HG03025 (cell line): Measurements from ENCODE around the gene RAB3IP.
"Not testable (repeated sequence)": the region's sequence is repeated elsewhere in the genome, so short reads cannot be mapped to it uniquely, and the experiment has no call there.

Source experiments
- ATAC-seq: cut with Tn5 transposase; IDR thresholded peaks from one replicate; pipeline ENCODE4 v1.9.1; 2021; ENCODE audit warnings: mild to moderate bottlenecking, moderate library complexity; ENCODE audit not compliant: unreplicated experiment, low FRiP score

Gene RAB3IP

GRCh38 chr12:69834147-69834546, 95.5 kb downstream of the RAB3IP start:
- no peak for ATAC-seq

DNA sequence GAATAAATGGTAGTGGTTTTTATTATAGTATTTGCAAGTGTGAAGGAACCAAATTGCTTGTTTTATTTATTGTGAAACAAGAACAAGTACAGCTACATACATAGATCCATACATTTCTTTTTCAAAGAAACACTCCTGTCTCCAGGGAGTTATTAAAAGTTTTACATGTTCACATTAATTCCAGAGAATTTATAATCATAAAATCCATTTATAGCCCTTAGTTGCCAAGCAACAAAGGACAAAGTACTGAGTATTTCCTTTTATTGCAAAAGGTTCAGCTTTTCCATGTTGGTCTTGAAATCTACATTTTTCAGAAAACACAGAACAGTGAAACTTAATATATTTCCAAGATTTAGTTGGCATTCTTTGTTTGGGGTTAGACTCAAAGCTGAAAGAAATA, 95.9 kb downstream of the RAB3IP start:
- no peak for ATAC-seq

DNA sequence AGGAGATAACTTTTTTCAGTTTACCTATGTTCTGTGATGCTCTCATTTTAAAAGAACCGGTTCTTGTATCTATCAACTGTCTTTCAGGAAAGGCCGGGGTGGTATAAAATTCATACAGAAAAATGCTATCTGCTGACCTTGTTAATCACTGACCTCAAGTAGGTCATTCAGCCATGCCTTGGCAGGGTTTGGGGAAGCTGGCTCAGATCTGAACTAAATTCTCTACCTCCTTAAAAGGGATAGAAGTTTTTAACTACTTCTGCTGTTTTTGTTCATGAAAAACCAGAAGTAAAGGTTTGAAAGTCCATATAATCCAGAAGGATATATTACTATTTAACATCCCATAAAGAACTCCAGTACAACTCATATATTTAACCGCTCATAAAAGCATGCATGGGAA, 96.4 kb downstream of the RAB3IP start:
- ATAC-seq, result no peak

DNA sequence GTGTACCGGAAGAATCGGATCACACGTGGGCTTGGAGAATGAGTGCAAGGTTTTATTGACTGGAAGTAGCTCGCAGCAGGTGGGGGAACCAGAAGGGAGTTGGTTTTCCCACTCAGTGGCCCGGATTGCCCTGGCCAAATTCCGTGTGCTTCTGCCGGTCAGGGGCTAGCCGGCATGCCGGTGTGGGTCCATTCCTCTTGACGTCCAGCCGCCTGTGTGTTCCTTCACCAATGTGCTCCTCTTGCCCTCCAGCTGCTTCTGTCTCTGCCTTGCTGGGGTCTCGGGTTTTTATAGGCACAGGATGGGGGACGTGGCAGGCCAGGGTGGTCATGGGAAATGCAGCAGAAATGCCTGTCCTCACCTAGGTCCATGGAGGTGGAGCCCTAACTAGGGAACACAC, 97.4 kb downstream of the RAB3IP start:
- ATAC-seq, result no peak

GRCh38 chr12:69837191-69837590, 98.5 kb downstream of the RAB3IP start:
- ATAC-seq, result no peak

DNA sequence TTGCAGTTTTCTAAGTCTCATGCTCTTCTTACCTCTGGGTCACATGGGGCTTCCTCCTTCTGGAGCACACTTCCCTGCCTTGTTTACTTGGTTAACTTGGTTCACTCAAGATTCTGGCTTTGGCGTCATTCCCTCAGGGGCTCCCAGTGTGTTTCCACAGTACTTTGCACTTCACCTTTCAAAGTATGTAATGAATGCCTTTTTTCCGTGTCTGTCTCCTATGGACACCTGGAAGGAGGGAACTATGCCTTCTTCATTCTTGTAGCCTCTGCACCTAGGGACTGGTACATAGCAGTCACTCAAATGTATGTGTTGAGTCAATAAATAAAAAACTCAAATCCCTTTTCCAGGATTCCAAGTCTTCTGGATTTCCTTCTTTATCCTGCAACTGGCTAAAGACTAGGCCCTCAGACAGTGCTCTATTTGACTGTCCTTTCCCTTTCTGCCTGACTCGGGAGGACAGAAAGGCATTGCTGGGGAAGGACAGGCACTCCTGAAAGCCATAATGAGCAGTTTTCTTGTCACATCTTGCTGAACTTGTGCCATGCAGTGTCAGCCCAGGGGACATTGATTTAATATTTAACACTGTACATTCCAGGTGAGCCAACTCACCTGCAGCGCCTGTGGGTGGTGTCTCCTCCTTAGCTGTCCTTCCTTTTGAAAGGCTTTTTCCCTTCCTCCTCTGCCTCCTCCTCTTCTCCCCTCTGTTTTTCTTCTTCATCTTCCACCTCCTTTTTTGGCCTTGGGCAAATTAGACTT, 99.2 kb downstream of the RAB3IP start:
- no peak for ATAC-seq

DNA sequence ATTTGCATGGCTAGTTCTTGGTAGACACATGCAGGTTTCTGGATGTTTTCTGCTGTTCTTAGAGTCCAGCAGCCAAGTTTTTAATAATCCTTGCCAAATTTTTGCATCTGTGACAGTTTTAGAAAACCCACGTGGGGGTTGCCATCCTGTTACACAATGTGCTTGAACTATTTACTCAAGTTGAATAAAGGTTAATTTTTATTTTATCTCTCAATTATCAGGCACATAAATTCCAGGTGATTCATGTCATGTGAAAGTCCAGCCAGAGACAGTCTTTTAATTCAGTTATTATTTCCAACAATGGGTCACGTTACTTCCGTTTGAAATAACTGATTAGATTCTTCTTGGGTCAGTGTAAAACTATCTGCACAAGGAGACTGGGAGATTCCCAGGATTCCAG, 102.1 kb downstream of the RAB3IP start:
- no peak for ATAC-seq

GRCh38 chr12:69843608-69844007, 104.9 kb downstream of the RAB3IP start:
- ATAC-seq, result no peak

DNA sequence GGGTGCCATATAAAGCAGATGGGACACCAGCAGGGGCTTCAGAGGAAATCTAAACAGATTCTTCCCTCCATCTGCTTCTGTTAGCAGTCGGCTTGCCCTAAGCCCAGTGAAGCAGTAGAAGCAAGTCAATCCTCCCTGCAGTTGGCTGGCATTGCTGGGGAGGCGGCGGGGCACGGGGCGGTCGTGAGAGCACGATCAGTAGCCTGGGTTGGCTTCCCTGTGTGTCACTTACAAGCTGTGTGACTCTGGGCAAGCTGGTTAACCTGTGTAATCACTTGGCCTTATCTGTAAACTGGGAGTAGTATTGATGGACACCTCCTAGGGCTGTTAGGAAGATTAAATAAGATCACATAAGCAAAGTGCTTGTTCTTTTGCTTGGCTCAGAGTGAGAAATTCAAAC, 105.8 kb downstream of the RAB3IP start:
- no peak for ATAC-seq

GRCh38 chr12:69844836-69845235, 106.2 kb downstream of the RAB3IP start:
- ATAC-seq, result no peak

DNA sequence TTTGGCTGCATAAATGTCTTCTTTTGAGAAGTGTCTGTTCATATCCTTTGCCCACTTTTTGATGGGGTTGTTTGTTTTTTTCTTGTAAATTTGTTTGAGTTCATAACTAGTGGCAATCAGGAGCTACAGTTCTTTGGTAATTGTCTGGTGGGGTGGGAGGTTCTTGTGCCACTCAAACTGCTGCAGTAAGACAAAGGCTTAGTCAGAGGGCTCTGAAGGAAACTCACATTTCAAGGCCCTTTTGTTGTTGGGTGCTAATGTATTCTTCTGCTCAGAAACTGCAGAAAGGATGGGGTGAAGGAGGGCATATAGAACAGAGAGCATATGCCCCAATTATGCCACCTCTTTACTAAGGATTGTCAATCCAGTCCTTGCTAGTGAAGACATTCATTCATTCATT, 108.3 kb downstream of the RAB3IP start:
- no peak for ATAC-seq

GRCh38 chr12:69851976-69852375, 113.3 kb downstream of the RAB3IP start:
- ATAC-seq, result no peak

GRCh38 chr12:69853176-69853961, 114.7 kb downstream of the RAB3IP start:
- ATAC-seq, result not testable (repeated sequence)

- no peak for ATAC-seq
Measured at GRCh38 chr12:69866698-69867097, 128.0 kb downstream of the RAB3IP start.

GRCh38 chr12:69868695-69869094, 130.0 kb downstream of the RAB3IP start:
- no peak for ATAC-seq

- ATAC-seq, result no peak
Measured at GRCh38 chr12:69872804-69873203, 134.1 kb downstream of the RAB3IP start.
